ENCODE results near the gene CRYBA1. TPM values are rescaled to one million over a fixed set of nuclear protein-coding genes. Genes with fewer than 3 reads are reported as not detected.

The CRYBA1 gene
- total and polyA plus RNA-seq, 2 of the 8 experiments (the other 6 are each of a cell fraction or from before 2014, with no cell fraction given) = not detected

- peak; percentile 32 for TF ChIP-seq CHD7 (IDR thresholded peaks at IDR 0.05; ENCODE audit: insufficient replicate concordance, low read length)
Measured at GRCh38 chr17:29291163-29291752, 44.6 kb downstream of the CRYBA1 start (continued).
